AG04449 (cell line): ENCODE measurements around the gene ORM2.

ENCODE experiments used
- CTCF ChIA-PET: fragments of 350-600 bp; formaldehyde crosslinking; extraction: SDS; loops from one replicate; lab custom pipeline; 2021; ENCODE audit warnings: antibody characterized with exemption; lab: Yijun Ruan, JAX
- POLR2A ChIA-PET: fragments of 400-600, 350-600 bp; formaldehyde crosslinking; extraction: SDS; loops from one replicate; lab custom pipeline; 2020; ENCODE audit warnings: antibody characterized with exemption, inconsistent platforms; lab: Yijun Ruan, JAX
- DNase-seq: peaks from one replicate; pipeline ENCODE4 v3.0.0-alpha.2; 2010; ENCODE audit warnings: low read depth, low spot score
- H3K4me3 ChIP-seq: 2 replicates; pipeline ENCODE4 v1.5.1; 2011; ENCODE audit warnings: low read depth, mild to moderate bottlenecking, control low read depth, low read length
- CTCF ChIP-seq: IDR thresholded peaks from one replicate; pipeline ENCODE4 v1.5.1; 2011; ENCODE audit warnings: mild to moderate bottlenecking, moderate library complexity, low read length, control low read depth, inconsistent platforms; ENCODE audit not compliant: insufficient read depth; ENCODE audit errors: missing control alignments

Gene ORM2

GRCh38 chr9:114283551-114284111 lies 46.0 kb upstream of the ORM2 start:
- DNase-seq, result no peak
- no peak overlapping the region for H3K4me3 ChIP-seq
- POLR2A ChIA-PET, result no interaction called here
- no peak for TF ChIP-seq CTCF
- CTCF ChIA-PET, result interaction anchor here (5.0 to 18.7 kb wide), 3 partner anchors 126 to 171 kb away, joined by 21 to 686 read pairs (median 280); partner anchors contain the start of gene COL27A1

GRCh38 chr9:114284316-114285060 lies 45.2 kb upstream of the ORM2 start:
- no peak for TF ChIP-seq CTCF
- H3K4me3 ChIP-seq, result no peak overlapping the region
- ChIA-PET POLR2A (no interaction called here), CTCF (interaction anchor here (0.6 to 18.7 kb wide), 6 partner anchors 10 to 201 kb away, joined by 3 to 686 read pairs (median 90); partner anchors contain the start of gene COL27A1)
- DNase-seq, result no peak

GRCh38 chr9:114285166-114285867 lies 44.4 kb upstream of the ORM2 start:
- peak; percentile 34 for TF ChIP-seq CTCF
- H3K4me3 ChIP-seq, result no peak overlapping the region
- ChIA-PET CTCF (interaction anchor here (0.6 to 18.7 kb wide), 7 partner anchors 9 to 202 kb away, joined by 3 to 686 read pairs (median 7); partner anchors contain the start of gene COL27A1), POLR2A (interaction anchor here (1.2 kb wide), 1 partner anchor 129 kb away, joined by 10 read pairs; no protein-coding TSS in a partner anchor)
- peak; percentile 70 for DNase-seq

GRCh38 chr9:114286146-114286679 lies 43.5 kb upstream of the ORM2 start:
- H3K4me3 ChIP-seq, result no peak overlapping the region
- CTCF ChIA-PET, result interaction anchor here (1.6 to 18.7 kb wide), 4 partner anchors 15 to 203 kb away, joined by 7 to 686 read pairs (median 228); partner anchors contain the start of gene COL27A1
- no peak for DNase-seq
- POLR2A ChIA-PET, result interaction anchor here (1.2 kb wide), 1 partner anchor 129 kb away, joined by 10 read pairs; no protein-coding TSS in a partner anchor
- no peak for TF ChIP-seq CTCF

- no peak for DNase-seq
- ChIA-PET POLR2A (no interaction called here), CTCF (interaction anchor here (1.1 to 18.7 kb wide), 11 partner anchors 8 to 204 kb away, joined by 3 to 686 read pairs (median 6); partner anchors contain the start of gene COL27A1)
- TF ChIP-seq CTCF, result no peak
- H3K4me3 ChIP-seq, result no peak overlapping the region
Observed at GRCh38 chr9:114287001-114287762, 42.5 kb upstream of the ORM2 start.
